ENCODE results near the gene CALML6. TPM values are rescaled to one million over a fixed set of nuclear protein-coding genes. Genes with fewer than 3 reads are reported as not detected.

CALML6 gene
- polyA plus RNA-seq, 4 donors: 0.18 to 2.6 TPM; not detected in 2

DNA sequence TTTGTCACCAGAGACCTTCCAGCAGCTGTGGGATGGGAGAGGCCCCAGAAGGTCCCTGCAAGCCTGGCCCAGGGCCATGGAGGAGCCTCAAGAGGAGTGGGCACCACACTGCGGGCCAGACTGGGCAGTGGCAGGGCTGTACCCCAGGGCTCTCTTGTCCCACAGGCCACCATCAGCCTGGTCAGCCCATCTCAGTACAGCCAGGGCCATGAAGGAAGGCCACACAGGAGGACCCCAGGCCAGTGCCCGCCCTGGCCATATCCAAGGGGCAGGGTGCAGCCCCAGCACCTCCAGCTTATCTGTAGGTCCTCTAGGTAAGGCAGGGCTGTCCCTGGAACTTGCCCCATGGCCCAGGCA, 21.1 kb upstream of the CALML6 start:
- peaks cover 0 to 2% (median 0%) of the 10 kb centered on the region in 3 donors for H3K27me3 ChIP-seq (ENCODE audit: control insufficient read depth in 3 of 3, insufficient read depth in 3 of 3, low read length in 3 of 3)
- DNase-seq (no peak), FAIRE-seq (no peak)
- no peak overlapping the region for H3K4me3 ChIP-seq (ENCODE audit: low read depth in 1 of 3, low read length in 3 of 3)
- peaks cover 6 to 57% (median 8%) of the 10 kb centered on the region in 3 donors for H3K4me1 ChIP-seq (ENCODE audit: control insufficient read depth in 3 of 3, insufficient read depth in 2 of 3, low read depth in 1 of 3, low read length in 2 of 3)
- H3K27ac ChIP-seq (ENCODE audit: low read depth in 1 of 3, low read length in 2 of 3): peak overlapping the region; percentile 92 to 98 (median 94)
- H3K36me3 ChIP-seq (ENCODE audit: control insufficient read depth in 3 of 3, insufficient read depth in 2 of 3, low read depth in 1 of 3, low read length in 3 of 3): peaks cover 0 to 13% (median 0%) of the 10 kb centered on the region in 3 donors
- WGBS, 3 donors: 27 to 72% (median 33%) methylated on average over 2 of the region's 2 CpGs
- no peaks in the 10 kb centered on the region for H3K9me3 ChIP-seq (ENCODE audit: control insufficient read depth in 2 of 2, insufficient read depth in 1 of 2, low read depth in 1 of 2, low read length in 1 of 2)

GRCh38 chr1:1894354-1895059, 20.6 kb upstream of the CALML6 start:
- no peak overlapping the region for H3K4me3 ChIP-seq (ENCODE audit: low read depth in 1 of 3, low read length in 3 of 3)
- WGBS, 3 donors: 5 to 23% (median 23%) methylated on average over 14 of the region's 14 CpGs

DNA sequence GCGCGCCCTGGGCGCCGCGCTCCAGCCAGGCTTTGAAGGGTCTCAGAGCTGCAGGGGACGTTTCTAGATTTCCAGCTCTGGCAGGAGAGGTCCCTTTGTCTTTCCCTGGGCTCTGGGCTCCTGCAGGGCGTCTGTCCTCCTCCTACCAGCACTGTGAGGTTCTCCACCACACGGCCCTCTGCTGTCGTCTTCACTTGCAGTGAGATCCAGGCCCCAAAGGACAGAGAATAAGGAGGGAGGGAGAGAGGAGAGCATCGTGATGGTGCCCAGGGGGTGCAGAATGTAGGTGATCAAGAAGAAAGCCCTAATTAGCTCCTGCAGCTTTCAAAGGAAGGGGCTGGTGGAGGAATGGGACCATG, 20.0 kb upstream of the CALML6 start:
- no peak for DNase-seq
- 4 to 33% (median 19%) methylated on average over 10 of the region's 10 CpGs for WGBS, 3 donors
- Histone ChIP-seq H3K9me3 (ENCODE audit: control insufficient read depth in 2 of 2, insufficient read depth in 1 of 2, low read depth in 1 of 2, low read length in 1 of 2) (no peaks in the 10 kb centered on the region), H3K36me3 (ENCODE audit: control insufficient read depth in 3 of 3, insufficient read depth in 2 of 3, low read depth in 1 of 3, low read length in 3 of 3) (peaks cover 0 to 13% (median 0%) of the 10 kb centered on the region in 3 donors), H3K4me3 (ENCODE audit: low read depth in 1 of 3, low read length in 3 of 3) (no peak overlapping the region), H3K27me3 (ENCODE audit: control insufficient read depth in 3 of 3, insufficient read depth in 3 of 3, low read length in 3 of 3) (peaks cover 0 to 2% (median 0%) of the 10 kb centered on the region in 3 donors), H3K27ac (ENCODE audit: low read depth in 1 of 3, low read length in 2 of 3) (peak overlapping the region; percentile 94 to 99 (median 98)), H3K4me1 (ENCODE audit: control insufficient read depth in 3 of 3, insufficient read depth in 2 of 3, low read depth in 1 of 3, low read length in 2 of 3) (peaks cover 6 to 61% (median 8%) of the 10 kb centered on the region in 3 donors)
- FAIRE-seq: no peak

More at GRCh38 chr1:1894354-1895059, 20.6 kb upstream of the CALML6 start:
- H3K9me3 ChIP-seq (ENCODE audit: control insufficient read depth in 2 of 2, insufficient read depth in 1 of 2, low read depth in 1 of 2, low read length in 1 of 2): no peaks in the 10 kb centered on the region
- DNase-seq (peak; percentile 93 to 98), FAIRE-seq (no peak)
- H3K27ac ChIP-seq (ENCODE audit: low read depth in 1 of 3, low read length in 2 of 3): peak overlapping the region; percentile 94 to 99 (median 98)
- peaks cover 0 to 13% (median 0%) of the 10 kb centered on the region in 3 donors for H3K36me3 ChIP-seq (ENCODE audit: control insufficient read depth in 3 of 3, insufficient read depth in 2 of 3, low read depth in 1 of 3, low read length in 3 of 3)
- peaks cover 6 to 61% (median 8%) of the 10 kb centered on the region in 3 donors for H3K4me1 ChIP-seq (ENCODE audit: control insufficient read depth in 3 of 3, insufficient read depth in 2 of 3, low read depth in 1 of 3, low read length in 2 of 3)
- peaks cover 0 to 2% (median 0%) of the 10 kb centered on the region in 3 donors for H3K27me3 ChIP-seq (ENCODE audit: control insufficient read depth in 3 of 3, insufficient read depth in 3 of 3, low read length in 3 of 3)

DNA sequence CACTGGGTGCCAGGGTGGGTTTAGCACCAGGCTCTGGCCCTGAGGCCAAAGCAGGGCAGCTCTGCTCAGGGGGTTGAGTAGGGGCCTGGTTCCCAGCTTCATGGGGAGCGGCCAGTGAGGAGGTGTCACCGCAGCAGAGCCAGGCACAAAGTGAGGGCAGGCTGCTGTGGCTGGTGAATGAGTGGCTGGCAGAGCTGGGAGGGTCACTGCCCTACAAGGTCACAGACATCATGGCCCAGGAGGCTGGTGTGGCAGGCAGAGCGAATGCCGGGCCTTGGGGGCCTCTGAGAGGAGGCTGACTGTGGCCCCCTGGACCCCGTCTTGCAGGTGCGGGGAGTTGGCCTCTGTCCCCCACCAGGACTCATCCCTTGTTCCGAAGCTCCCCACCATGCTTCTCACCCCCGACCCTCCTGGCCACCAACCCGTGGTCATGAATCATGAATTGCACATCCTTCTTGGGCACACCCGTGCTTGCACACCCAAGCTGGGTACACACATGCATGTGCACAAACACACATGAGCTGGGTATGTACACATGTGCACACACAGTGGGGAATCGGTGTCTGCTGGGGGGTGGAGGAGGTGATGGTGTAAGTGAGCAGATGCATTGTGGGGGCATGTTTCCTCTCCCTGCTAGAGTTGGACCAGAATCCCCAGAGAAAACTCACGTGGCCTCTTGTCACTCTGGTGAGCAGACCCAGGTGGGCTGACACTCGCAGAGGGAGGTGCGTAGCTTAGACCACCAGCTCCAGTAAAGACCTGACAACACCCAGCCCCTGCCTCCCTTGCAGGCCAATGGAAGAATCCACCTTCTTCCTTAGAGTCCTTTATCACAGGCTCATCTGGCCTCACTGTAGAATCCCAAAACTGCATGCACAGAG, 19.4 kb upstream of the CALML6 start:
- no peaks in the 10 kb centered on the region for H3K9me3 ChIP-seq (ENCODE audit: control insufficient read depth in 2 of 2, insufficient read depth in 1 of 2, low read depth in 1 of 2, low read length in 1 of 2)
- no peak for DNase-seq
- WGBS, 3 donors: 56 to 68% (median 66%) methylated on average over 12 to 14 of the region's 14 CpGs
- peak overlapping the region; percentile 94 to 99 (median 98) for H3K27ac ChIP-seq (ENCODE audit: low read depth in 1 of 3, low read length in 2 of 3)
- peaks cover 6 to 61% (median 8%) of the 10 kb centered on the region in 3 donors for H3K4me1 ChIP-seq (ENCODE audit: control insufficient read depth in 3 of 3, insufficient read depth in 2 of 3, low read depth in 1 of 3, low read length in 2 of 3)
- no peak overlapping the region for H3K4me3 ChIP-seq (ENCODE audit: low read depth in 1 of 3, low read length in 3 of 3)
- peaks cover 0 to 2% (median 0%) of the 10 kb centered on the region in 3 donors for H3K27me3 ChIP-seq (ENCODE audit: control insufficient read depth in 3 of 3, insufficient read depth in 3 of 3, low read length in 3 of 3)
- no peak for FAIRE-seq
- peaks cover 0 to 13% (median 0%) of the 10 kb centered on the region in 3 donors for H3K36me3 ChIP-seq (ENCODE audit: control insufficient read depth in 3 of 3, insufficient read depth in 2 of 3, low read depth in 1 of 3, low read length in 3 of 3)

- Histone ChIP-seq H3K9me3 (ENCODE audit: control insufficient read depth in 2 of 2, insufficient read depth in 1 of 2, low read depth in 1 of 2, low read length in 1 of 2) (no peaks in the 10 kb centered on the region), H3K36me3 (ENCODE audit: control insufficient read depth in 3 of 3, insufficient read depth in 2 of 3, low read depth in 1 of 3, low read length in 3 of 3) (peaks cover 0 to 1% (median 0%) of the 10 kb centered on the region in 3 donors), H3K27ac (ENCODE audit: low read depth in 1 of 3, low read length in 2 of 3) (no peak overlapping the region), H3K27me3 (ENCODE audit: control insufficient read depth in 3 of 3, insufficient read depth in 3 of 3, low read length in 3 of 3) (peaks cover 0 to 2% (median 0%) of the 10 kb centered on the region in 3 donors), H3K4me1 (ENCODE audit: control insufficient read depth in 3 of 3, insufficient read depth in 2 of 3, low read depth in 1 of 3, low read length in 2 of 3) (peaks cover 6 to 51% (median 8%) of the 10 kb centered on the region in 3 donors), H3K4me3 (ENCODE audit: low read depth in 1 of 3, low read length in 3 of 3) (no peak overlapping the region)
- WGBS, 3 donors: 89 to 91% (median 91%) methylated on average over 6 of the region's 6 CpGs
- FAIRE-seq (no peak), DNase-seq (peak in 1 of 2 donors; percentile 11)
These were observed 16.7 kb upstream of the CALML6 start for GRCh38 chr1:1898246-1898933.

DNA sequence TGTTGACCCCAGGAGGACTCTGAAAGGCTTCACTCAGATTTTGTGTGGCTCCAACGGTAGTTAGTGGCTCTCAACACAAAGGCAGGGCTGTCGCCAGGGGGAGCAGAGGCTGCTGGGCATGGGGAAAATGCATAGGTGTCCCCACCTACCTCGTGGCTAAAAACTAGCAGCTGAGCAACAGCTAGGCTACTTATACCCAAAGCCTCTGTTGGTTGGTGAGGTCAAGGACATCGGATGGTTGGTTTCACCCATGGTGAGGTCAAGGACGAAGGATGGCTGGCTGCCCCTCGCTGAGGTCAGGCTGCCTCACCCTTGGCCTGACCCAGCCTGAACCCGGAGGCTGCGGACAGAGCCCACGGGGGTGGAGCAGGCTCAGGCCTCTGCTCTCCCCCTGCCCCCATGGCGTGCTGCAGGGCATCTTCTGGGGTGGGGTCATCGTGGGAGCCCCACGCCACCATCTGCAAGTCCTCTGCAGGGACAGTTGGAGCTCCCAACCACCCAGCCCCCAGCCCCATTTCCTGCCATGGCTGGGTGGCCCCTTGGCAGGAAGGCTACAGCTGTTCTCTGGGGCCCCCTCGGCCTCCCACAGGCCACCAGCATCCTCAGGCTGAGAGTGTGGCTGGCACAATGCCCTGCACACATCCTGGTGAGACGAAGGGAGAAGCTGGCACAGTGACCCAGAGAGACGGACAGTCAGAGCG, 15.6 kb upstream of the CALML6 start:
- 47 to 64% (median 62%) methylated on average over 12 to 16 of the region's 16 CpGs for WGBS, 3 donors
- Histone ChIP-seq H3K4me3 (ENCODE audit: low read depth in 1 of 3, low read length in 3 of 3) (no peak overlapping the region), H3K9me3 (ENCODE audit: control insufficient read depth in 2 of 2, insufficient read depth in 1 of 2, low read depth in 1 of 2, low read length in 1 of 2) (no peaks in the 10 kb centered on the region), H3K36me3 (ENCODE audit: control insufficient read depth in 3 of 3, insufficient read depth in 2 of 3, low read depth in 1 of 3, low read length in 3 of 3) (no peaks in the 10 kb centered on the region), H3K4me1 (ENCODE audit: control insufficient read depth in 3 of 3, insufficient read depth in 2 of 3, low read depth in 1 of 3, low read length in 2 of 3) (peaks cover 6 to 41% (median 8%) of the 10 kb centered on the region in 3 donors), H3K27ac (ENCODE audit: low read depth in 1 of 3, low read length in 2 of 3) (no peak overlapping the region), H3K27me3 (ENCODE audit: control insufficient read depth in 3 of 3, insufficient read depth in 3 of 3, low read length in 3 of 3) (peaks cover 0 to 2% (median 0%) of the 10 kb centered on the region in 3 donors)
- FAIRE-seq (no peak), DNase-seq (peak in 1 of 2 donors; percentile 21)

DNA sequence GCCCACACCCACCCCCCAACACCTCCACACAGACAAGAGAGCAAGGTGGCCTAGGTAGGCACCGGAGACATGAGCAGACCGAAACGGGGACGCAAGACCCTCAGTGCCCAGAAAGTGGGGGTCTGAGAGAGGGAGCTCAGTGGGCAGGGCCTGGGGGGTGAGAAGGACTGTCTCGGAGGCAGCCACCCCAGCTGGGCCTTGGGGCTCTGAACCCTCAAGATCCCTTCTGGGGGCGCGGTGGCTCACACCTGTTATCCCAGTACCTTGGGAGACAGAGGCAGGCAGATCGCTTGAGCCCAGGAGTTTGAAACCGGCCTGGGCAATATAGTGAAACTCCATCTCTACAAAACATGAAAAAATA, 15.1 kb upstream of the CALML6 start:
- WGBS, 3 donors: 78 to 95% (median 79%) methylated on average over 9 of the region's 9 CpGs
- Histone ChIP-seq H3K27ac (ENCODE audit: low read depth in 1 of 3, low read length in 2 of 3) (no peak overlapping the region), H3K4me3 (ENCODE audit: low read depth in 1 of 3, low read length in 3 of 3) (no peak overlapping the region), H3K27me3 (ENCODE audit: control insufficient read depth in 3 of 3, insufficient read depth in 3 of 3, low read length in 3 of 3) (peaks cover 0 to 2% (median 0%) of the 10 kb centered on the region in 3 donors), H3K36me3 (ENCODE audit: control insufficient read depth in 3 of 3, insufficient read depth in 2 of 3, low read depth in 1 of 3, low read length in 3 of 3) (no peaks in the 10 kb centered on the region), H3K4me1 (ENCODE audit: control insufficient read depth in 3 of 3, insufficient read depth in 2 of 3, low read depth in 1 of 3, low read length in 2 of 3) (peaks cover 5 to 35% (median 8%) of the 10 kb centered on the region in 3 donors), H3K9me3 (ENCODE audit: control insufficient read depth in 2 of 2, insufficient read depth in 1 of 2, low read depth in 1 of 2, low read length in 1 of 2) (no peaks in the 10 kb centered on the region)
- FAIRE-seq: no peak
- DNase-seq: no peak
